ENCODE measurements around the gene GNAT2. TPM values are rescaled to one million over a fixed set of nuclear protein-coding genes. Genes with fewer than 3 reads are reported as not detected.
A peak's percentile ranks its signal among the peaks of the same experiment; 100 is the strongest.

GNAT2 gene
- total and polyA plus RNA-seq, 3 donors from 2014 or later = 2.8 to 4.1 (median 3.0) TPM

- H3K27me3 ChIP-seq = no peaks in the 10 kb centered on the region
- peaks cover 7% of the 10 kb centered on the region for H3K4me1 ChIP-seq
- peak overlapping the region in 1 of 2 donors; percentile 28 for H3K27ac ChIP-seq
- intact Hi-C loops (cut with DNase I; ENCODE audit: low total_unique reads) = loop anchor here (5.0 kb wide), 1 partner anchor 129 kb away; no protein-coding TSS in a partner anchor
- peak; percentile 87 for DNase-seq
- no peaks in the 10 kb centered on the region for H3K9me3 ChIP-seq
- WGBS, 2 donors = 32 to 34% methylated on average over 21 to 32 of the region's 32 CpGs
- no peaks in the 10 kb centered on the region for H3K36me3 ChIP-seq (ENCODE audit: low read depth, missing control alignments)
- no peak overlapping the region for H3K4me3 ChIP-seq
- TF ChIP-seq POLR2A (IDR thresholded peaks at IDR 0.05) (no peak), CTCF (IDR thresholded peaks at IDR 0.05) (peak; percentile 75 to 84 (median 83))
These were observed 24.2 kb upstream of the GNAT2 start for GRCh38 chr1:109643385-109644230.

GRCh38 chr1:109642626-109643025, 23.2 kb upstream of the GNAT2 start:
- TF ChIP-seq CTCF (IDR thresholded peaks at IDR 0.05) = no peak
- TF ChIP-seq POLR2A (IDR thresholded peaks at IDR 0.05) = no peak
- Histone ChIP-seq H3K4me3 (no peak overlapping the region), H3K4me1 (peaks cover 7% of the 10 kb centered on the region), H3K9me3 (no peaks in the 10 kb centered on the region), H3K36me3 (ENCODE audit: low read depth, missing control alignments) (no peaks in the 10 kb centered on the region), H3K27ac (no peak overlapping the region), H3K27me3 (no peaks in the 10 kb centered on the region)
- WGBS, 2 donors = 77 to 79% methylated on average over 3 of the region's 3 CpGs
- intact Hi-C loops (cut with DNase I; ENCODE audit: low total_unique reads) = loop anchor here (5.0 kb wide), 1 partner anchor 130 kb away; no protein-coding TSS in a partner anchor
- DNase-seq = no peak

GRCh38 chr1:109641861-109642260, 22.4 kb upstream of the GNAT2 start:
- no peak overlapping the region for H3K4me3 ChIP-seq
- no peak overlapping the region for H3K27ac ChIP-seq
- no peaks in the 10 kb centered on the region for H3K9me3 ChIP-seq
- peaks cover 7% of the 10 kb centered on the region for H3K4me1 ChIP-seq
- TF ChIP-seq CTCF (IDR thresholded peaks at IDR 0.05) (no peak), POLR2A (IDR thresholded peaks at IDR 0.05) (no peak)
- peak; percentile 5 for DNase-seq
- intact Hi-C loops (cut with DNase I; ENCODE audit: low total_unique reads) = loop anchor here (5.0 kb wide), 1 partner anchor 130 kb away; no protein-coding TSS in a partner anchor
- no peaks in the 10 kb centered on the region for H3K36me3 ChIP-seq (ENCODE audit: low read depth, missing control alignments)
- H3K27me3 ChIP-seq = no peaks in the 10 kb centered on the region
- 94 to 96% methylated on average over 2 of the region's 2 CpGs for WGBS, 2 donors

GRCh38 chr1:109641078-109641740, 21.8 kb upstream of the GNAT2 start:
- TF ChIP-seq CTCF (IDR thresholded peaks at IDR 0.05) = no peak
- TF ChIP-seq POLR2A (IDR thresholded peaks at IDR 0.05) = no peak
- intact Hi-C loops (cut with DNase I; ENCODE audit: low total_unique reads) = loop anchor here (5.0 kb wide), 1 partner anchor 131 kb away; no protein-coding TSS in a partner anchor
- no peak overlapping the region for H3K27ac ChIP-seq
- DNase-seq = peak; percentile 4
- no peaks in the 10 kb centered on the region for H3K9me3 ChIP-seq
- peaks cover 14% of the 10 kb centered on the region for H3K4me1 ChIP-seq
- no peak overlapping the region for H3K4me3 ChIP-seq
- H3K36me3 ChIP-seq (ENCODE audit: low read depth, missing control alignments) = no peaks in the 10 kb centered on the region
- 83 to 100% methylated on average over 1 to 2 of the region's 2 CpGs for WGBS, 2 donors
- H3K27me3 ChIP-seq = no peaks in the 10 kb centered on the region
